Mucosa of rectum (tissue), 2 donors: Measurements from ENCODE around the gene IVNS1ABP.
"Not testable (repeated sequence)": the region's sequence is repeated elsewhere in the genome, so short reads cannot be mapped to it uniquely, and the experiment has no call there.

Experiments
- H3K27ac ChIP-seq, 2 donors: one replicate each; pipeline ENCODE4 v1.7.0; 2013; ENCODE audit warnings: inconsistent platforms in 2 of 2, low read depth in 2 of 2, low read length in 2 of 2
- H3K27me3 ChIP-seq, 2 donors: one replicate each; pipeline ENCODE4 v1.7.0; 2013; ENCODE audit warnings: low read length in 2 of 2; ENCODE audit not compliant: control insufficient read depth in 2 of 2, insufficient read depth in 2 of 2
- H3K36me3 ChIP-seq, 2 donors: one replicate each; pipeline ENCODE4 v1.7.0; 2013; ENCODE audit warnings: low read length in 2 of 2; ENCODE audit not compliant: control insufficient read depth in 2 of 2, insufficient read depth in 2 of 2
- H3K4me1 ChIP-seq, 2 donors: one replicate each; pipeline ENCODE4 v1.7.0; 2013; ENCODE audit warnings: low read length in 2 of 2, mild to moderate bottlenecking in 1 of 2; ENCODE audit not compliant: control insufficient read depth in 2 of 2, insufficient read depth in 2 of 2
- H3K4me3 ChIP-seq, 2 donors: one replicate each; pipeline ENCODE4 v1.7.0; 2013; ENCODE audit warnings: low read length in 2 of 2
- H3K9ac ChIP-seq, 2 donors: one replicate each; pipeline ENCODE4 v1.7.0; 2013; ENCODE audit warnings: low read length in 2 of 2, low read depth in 1 of 2, mild to moderate bottlenecking in 1 of 2
- H3K9me3 ChIP-seq, 2 donors: one replicate each; pipeline ENCODE4 v1.7.0; 2013; ENCODE audit warnings: low read length in 2 of 2; ENCODE audit not compliant: control insufficient read depth in 2 of 2
- donor health status: healthy.
- donor health status: Normal muscosa, but diverticular disease.

Gene IVNS1ABP

GRCh38 chr1:185317034-185317885 is at the start of gene IVNS1ABP:
TSS of gene IVNS1ABP (minus strand) at chr1:185317243. CDS start at chr1:185309493, 7,750 bp downstream.
- Histone ChIP-seq H3K27me3 (no peaks in the 10 kb centered on the region), H3K9me3 (no peaks in the 10 kb centered on the region), H3K4me1 (peaks cover 14 to 30% of the 10 kb centered on the region in 2 donors), H3K9ac (peak within 1 kb of the TSS; percentile 98 to 99), H3K36me3 (no peaks in the 10 kb centered on the region), H3K4me3 (peak within 1 kb of the TSS; percentile 96 to 99), H3K27ac (peak within 1 kb of the TSS; percentile 99)

DNA sequence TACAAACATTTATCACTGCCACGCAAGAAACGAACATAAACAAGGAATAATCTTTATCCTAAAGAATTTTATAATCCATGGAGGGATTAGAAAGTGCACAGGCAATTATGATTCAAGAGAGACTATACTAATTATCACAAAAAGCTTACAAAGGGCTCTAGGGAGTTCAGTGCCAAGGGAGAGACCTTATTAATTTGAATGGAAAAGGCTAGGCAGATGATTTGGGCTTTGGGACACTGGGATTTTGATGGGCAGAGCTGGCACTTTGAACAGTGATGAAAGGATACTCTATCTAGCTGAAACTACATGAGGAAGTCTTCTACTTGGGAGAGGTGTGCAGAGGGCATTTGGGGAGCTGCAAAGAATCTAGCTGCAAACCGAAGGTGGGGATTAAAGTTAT is 48.9 kb upstream of the IVNS1ABP start:
- Histone ChIP-seq H3K4me1 (peaks cover 8 to 17% of the 10 kb centered on the region in 2 donors), H3K4me3 (no peak overlapping the region), H3K27me3 (no peaks in the 10 kb centered on the region), H3K9ac (no peak overlapping the region), H3K27ac (peak overlapping the region; percentile 61 to 66), H3K9me3 (no peaks in the 10 kb centered on the region), H3K36me3 (no peaks in the 10 kb centered on the region)

GRCh38 chr1:185364528-185364927 is 47.5 kb upstream of the IVNS1ABP start:
- H3K9ac ChIP-seq, H3K36me3 ChIP-seq, H3K4me3 ChIP-seq, H3K9me3 ChIP-seq, H3K27ac ChIP-seq, H3K27me3 ChIP-seq: not testable (repeated sequence)
- peaks cover 8 to 17% of the 10 kb centered on the region in 2 donors for H3K4me1 ChIP-seq

DNA sequence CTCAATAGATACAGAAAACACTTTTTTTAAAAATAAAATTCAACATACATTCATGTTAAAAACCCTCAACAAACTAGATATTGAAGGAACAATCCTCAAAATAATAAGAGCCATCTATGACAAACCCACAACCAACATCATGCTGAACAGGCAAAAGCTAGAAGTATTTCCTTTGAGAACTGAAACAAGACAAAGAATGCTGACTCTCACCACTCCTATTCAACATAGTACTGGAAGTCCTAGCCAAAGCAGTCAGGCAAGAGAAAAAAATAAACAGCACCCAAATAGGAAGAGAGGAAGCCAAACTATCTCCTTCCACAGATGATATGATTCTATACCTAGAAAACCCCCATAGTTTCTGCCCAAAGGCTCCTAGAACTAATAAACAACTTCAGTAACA is 46.2 kb upstream of the IVNS1ABP start:
- no peak overlapping the region for H3K27ac ChIP-seq
- H3K4me1 ChIP-seq: peaks cover 3 to 12% of the 10 kb centered on the region in 2 donors
- no peaks in the 10 kb centered on the region for H3K27me3 ChIP-seq
- no peak overlapping the region for H3K9ac ChIP-seq
- no peak overlapping the region for H3K4me3 ChIP-seq
- no peaks in the 10 kb centered on the region for H3K36me3 ChIP-seq
- no peaks in the 10 kb centered on the region for H3K9me3 ChIP-seq

DNA sequence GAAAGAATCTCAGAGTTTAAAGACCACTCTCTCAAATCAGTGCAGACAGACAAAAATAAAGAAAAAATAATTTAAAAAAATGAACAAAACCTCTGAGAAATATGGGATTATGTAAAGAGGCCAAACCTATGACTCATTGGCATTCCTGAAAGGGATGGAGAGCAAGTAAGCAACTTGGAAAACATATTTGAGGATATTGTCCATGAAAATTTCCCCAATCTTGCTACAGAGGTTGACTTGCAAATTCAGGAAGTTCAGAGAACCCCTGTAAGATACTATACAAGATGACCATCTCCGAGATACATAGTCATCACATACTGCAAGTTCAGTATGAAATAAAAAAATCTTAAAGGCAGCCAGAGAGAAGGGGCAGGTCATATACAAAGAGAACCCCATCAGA is 43.7 kb upstream of the IVNS1ABP start:
- no peaks in the 10 kb centered on the region for H3K36me3 ChIP-seq
- H3K9ac ChIP-seq: no peak overlapping the region
- no peaks in the 10 kb centered on the region for H3K4me1 ChIP-seq
- H3K27me3 ChIP-seq: no peaks in the 10 kb centered on the region
- no peak overlapping the region for H3K4me3 ChIP-seq
- no peaks in the 10 kb centered on the region for H3K9me3 ChIP-seq
- no peak overlapping the region for H3K27ac ChIP-seq

GRCh38 chr1:185358957-185359356 is 41.9 kb upstream of the IVNS1ABP start:
- Histone ChIP-seq H3K36me3 (no peaks in the 10 kb centered on the region), H3K4me1 (no peaks in the 10 kb centered on the region)

DNA sequence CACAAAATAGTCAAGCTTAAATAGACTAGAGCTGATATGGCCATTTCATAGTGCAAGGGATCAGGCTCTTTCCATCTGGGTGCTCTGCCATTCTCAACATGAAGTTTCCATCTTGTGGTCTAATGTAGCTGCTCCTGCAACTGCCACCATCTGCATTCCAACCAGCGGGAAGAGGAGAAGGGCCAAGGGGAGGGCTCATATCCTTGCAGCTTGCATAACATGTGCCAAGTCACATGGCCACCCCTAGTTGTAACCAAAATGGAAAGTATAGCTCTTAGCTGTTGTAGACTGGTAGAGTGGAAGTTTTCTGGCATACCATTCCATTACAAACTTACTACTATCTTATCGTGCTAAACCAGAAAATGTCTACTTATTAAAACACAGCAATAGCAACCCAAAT is 38.9 kb upstream of the IVNS1ABP start:
- Histone ChIP-seq H3K36me3 (no peaks in the 10 kb centered on the region), H3K27me3 (no peaks in the 10 kb centered on the region), H3K9ac (no peak overlapping the region), H3K9me3 (no peaks in the 10 kb centered on the region), H3K4me1 (no peaks in the 10 kb centered on the region), H3K27ac (no peak overlapping the region), H3K4me3 (no peak overlapping the region)

More at GRCh38 chr1:185358957-185359356, 41.9 kb upstream of the IVNS1ABP start:
- Histone ChIP-seq H3K9ac (no peak overlapping the region), H3K9me3 (no peaks in the 10 kb centered on the region), H3K27ac (no peak overlapping the region), H3K27me3 (no peaks in the 10 kb centered on the region), H3K4me3 (no peak overlapping the region)

DNA sequence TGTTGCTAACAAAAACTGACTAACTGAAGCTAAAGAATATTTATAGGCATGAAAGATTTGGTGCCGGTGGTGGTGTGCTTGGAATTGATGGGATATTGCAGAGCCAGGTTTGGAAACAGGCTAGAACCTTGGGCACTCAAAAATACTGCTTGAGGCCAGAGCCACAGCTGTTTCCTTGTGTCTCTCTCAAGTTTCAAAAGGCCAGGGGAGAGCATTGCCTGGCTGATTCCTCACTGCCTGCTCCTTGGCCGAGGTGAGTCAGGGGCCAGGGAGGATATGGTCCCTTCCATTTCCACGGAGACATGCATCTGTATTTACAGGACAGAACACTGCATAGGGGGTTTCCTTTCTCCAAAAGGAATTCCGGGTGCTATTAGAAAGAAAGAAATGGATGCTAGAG is 36.1 kb upstream of the IVNS1ABP start:
- no peak overlapping the region for H3K27ac ChIP-seq
- H3K4me3 ChIP-seq: no peak overlapping the region
- no peak overlapping the region for H3K9ac ChIP-seq
- H3K9me3 ChIP-seq: no peaks in the 10 kb centered on the region
- no peaks in the 10 kb centered on the region for H3K36me3 ChIP-seq
- H3K4me1 ChIP-seq: peaks cover 4 to 5% of the 10 kb centered on the region in 2 donors
- no peaks in the 10 kb centered on the region for H3K27me3 ChIP-seq

DNA sequence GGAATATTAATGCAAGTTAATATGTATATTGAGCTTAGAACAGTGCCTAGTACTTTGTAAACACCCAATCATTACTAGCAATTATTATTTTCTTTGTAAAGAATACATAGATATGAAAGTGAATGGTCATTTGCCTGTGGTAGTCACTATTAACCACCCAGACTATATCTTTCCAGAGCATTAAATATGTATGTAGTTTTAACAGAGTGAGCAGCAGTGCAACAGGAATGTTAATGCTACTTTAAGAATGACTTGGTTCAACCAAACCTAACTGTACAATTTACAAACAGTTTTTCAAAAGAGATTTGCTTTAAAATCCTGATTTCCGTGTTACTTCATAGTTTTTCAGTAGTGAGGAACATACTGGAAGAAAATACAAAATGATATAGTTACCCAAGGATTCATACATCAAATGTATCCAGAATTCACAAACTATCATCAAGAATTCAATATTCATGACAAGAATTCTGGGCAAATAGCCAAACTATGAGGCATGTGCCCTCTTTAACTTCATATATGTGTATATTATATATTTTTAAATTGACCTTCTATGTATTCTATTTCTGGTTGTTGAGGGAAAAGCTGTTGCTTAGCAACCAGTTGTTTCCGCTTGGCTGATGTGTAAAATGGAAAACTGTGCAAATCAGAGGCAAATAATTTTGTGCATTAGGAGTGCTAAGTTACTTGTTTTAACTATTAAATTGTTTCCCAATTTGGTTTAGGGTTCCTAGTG is 34.9 kb upstream of the IVNS1ABP start:
- Histone ChIP-seq H3K9me3 (no peaks in the 10 kb centered on the region), H3K27ac (no peak overlapping the region), H3K4me3 (no peak overlapping the region), H3K36me3 (no peaks in the 10 kb centered on the region), H3K4me1 (peaks cover 4 to 5% of the 10 kb centered on the region in 2 donors), H3K27me3 (no peaks in the 10 kb centered on the region), H3K9ac (no peak overlapping the region)

- H3K9me3 ChIP-seq: no peaks in the 10 kb centered on the region
- no peaks in the 10 kb centered on the region for H3K36me3 ChIP-seq
- no peak overlapping the region for H3K9ac ChIP-seq
- no peak overlapping the region for H3K4me3 ChIP-seq
- peaks cover 4 to 5% of the 10 kb centered on the region in 2 donors for H3K4me1 ChIP-seq
- no peaks in the 10 kb centered on the region for H3K27me3 ChIP-seq
- peak overlapping the region; percentile 23 to 27 for H3K27ac ChIP-seq
These were observed 33.0 kb upstream of the IVNS1ABP start for GRCh38 chr1:185350027-185350442.
